Astrocyte of the hippocampus (primary cell): ENCODE measurements around the gene ZNF474.

Experiments used
- DNase-seq: peaks from one replicate; pipeline ENCODE4 v3.0.0; 2011; ENCODE audit warnings: low read depth, low spot score

Gene ZNF474

GRCh38 chr5:122118356-122118948, 10.9 kb upstream of the ZNF474 start:
- no peak for DNase-seq

DNA sequence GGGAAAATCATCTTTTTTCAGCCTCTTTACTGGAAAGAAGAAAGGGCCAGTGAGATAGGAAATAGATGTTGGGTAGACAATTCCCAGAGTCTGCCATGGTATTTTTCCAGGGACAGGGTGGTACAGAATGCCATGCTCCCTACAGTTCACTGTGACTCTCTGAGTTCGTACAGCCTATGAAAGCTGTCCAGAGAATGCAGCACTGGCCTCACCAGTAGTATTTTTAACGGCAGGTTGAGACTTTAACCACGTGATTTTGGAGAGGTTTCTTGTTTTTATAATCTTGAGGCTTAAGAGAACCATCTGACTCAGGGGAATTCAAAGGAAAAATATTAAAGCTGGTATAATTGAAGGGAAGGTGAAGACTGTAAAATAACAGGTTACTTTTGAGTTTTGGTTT, 10.1 kb upstream of the ZNF474 start:
- no peak for DNase-seq

- DNase-seq = no peak
Observed at GRCh38 chr5:122120493-122120892, 8.9 kb upstream of the ZNF474 start.

- peak; percentile 24 for DNase-seq
Observed at GRCh38 chr5:122120957-122121356, 8.4 kb upstream of the ZNF474 start.

- DNase-seq = peak; percentile 54
Observed at GRCh38 chr5:122121479-122122465, 7.6 kb upstream of the ZNF474 start.

- DNase-seq = no peak
Observed at GRCh38 chr5:122124766-122125165, 4.6 kb upstream of the ZNF474 start.

DNA sequence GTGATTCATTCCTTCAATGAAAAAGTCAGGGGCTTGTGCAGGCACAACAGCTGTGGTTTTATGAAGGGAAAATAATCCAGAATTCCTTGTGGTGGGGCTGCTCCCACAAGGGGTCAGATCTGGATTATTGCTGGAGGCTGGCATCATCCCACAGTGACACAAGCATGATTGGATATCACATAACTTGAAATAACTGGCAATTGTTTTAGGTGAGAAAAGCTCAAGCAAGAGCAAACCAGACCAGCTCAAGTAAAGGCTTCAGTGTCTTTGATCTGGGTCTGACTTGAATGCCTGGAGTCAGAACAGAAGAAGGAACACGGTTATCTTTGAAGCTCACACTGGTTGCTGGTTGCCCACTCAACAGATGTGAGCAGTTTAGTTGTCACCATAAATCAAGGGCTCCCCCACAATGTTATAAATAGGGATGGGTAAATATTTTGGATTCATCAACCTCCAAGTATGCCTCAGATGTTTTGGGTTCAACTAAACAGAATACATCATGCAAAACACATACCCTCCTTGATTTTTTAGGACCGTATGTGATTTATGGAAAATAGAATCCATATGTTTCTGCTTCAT, 3.1 kb upstream of the ZNF474 start:
- DNase-seq = peak; percentile 83

- DNase-seq = peak; percentile 45
Observed at GRCh38 chr5:122126756-122127321, 2.5 kb upstream of the ZNF474 start.

GRCh38 chr5:122130152-122130551, 806 bp downstream of the ZNF474 start:
- peak; percentile 20 for DNase-seq

DNA sequence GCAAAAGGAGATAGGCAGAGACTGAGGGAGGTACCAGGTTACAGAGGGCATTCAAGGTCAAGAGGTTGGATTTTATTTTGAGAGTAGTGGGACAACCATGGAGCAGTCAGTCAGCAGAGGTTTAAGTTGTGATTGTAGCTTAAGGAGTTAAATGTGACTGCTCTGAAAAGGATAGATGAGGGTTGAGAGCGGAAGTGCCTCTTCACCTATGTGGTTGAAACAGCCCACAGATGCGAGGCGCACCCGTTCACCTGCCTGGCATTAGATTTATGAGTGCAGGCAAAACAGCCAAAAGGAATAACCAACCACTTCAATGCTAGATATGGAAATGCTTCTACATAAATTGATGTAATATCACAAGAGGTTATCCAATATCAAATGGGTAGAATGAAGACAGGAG, 8.4 kb downstream of the ZNF474 start:
- no peak for DNase-seq

DNA sequence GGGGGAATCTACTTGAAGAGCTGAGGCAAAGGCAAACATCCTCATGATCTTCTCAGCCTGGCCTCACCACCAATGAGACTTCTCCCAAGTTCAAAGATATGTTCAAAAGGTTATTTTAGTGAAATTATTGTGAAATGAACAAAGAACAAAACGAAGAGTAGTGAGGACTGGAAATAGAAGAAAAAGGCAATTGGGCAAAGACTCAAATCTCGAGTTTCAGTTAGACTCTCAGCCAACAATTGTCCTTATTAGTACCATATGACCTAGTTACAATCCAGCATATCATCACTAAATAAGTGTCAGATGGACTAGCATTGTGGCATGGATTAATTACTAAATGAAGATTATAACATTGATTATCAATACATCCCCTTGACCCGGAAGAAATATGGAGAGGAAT, 9.0 kb downstream of the ZNF474 start:
- DNase-seq = no peak

- no peak for DNase-seq
Observed at GRCh38 chr5:122140900-122141299, 11.6 kb downstream of the ZNF474 start.

DNA sequence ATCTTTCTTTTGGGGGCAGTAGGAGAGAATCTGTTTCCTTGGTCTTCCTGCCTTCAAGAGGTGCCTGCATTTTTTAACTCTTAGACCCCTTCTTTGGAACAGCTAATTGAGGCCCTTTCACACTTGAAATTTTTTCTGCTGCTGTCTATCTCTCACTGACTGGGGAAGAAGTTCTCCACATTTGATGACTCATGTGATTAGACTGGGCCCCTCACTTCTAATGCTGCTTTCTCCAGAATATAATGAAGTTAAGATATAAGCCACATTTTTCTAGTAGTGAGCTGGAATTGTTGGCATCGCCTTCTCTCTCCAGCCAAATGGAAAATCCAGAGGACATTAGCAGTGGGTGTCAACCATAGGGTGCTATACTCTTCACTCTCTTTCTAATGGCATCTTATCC, 12.4 kb downstream of the ZNF474 start:
- peak; percentile 45 for DNase-seq

DNA sequence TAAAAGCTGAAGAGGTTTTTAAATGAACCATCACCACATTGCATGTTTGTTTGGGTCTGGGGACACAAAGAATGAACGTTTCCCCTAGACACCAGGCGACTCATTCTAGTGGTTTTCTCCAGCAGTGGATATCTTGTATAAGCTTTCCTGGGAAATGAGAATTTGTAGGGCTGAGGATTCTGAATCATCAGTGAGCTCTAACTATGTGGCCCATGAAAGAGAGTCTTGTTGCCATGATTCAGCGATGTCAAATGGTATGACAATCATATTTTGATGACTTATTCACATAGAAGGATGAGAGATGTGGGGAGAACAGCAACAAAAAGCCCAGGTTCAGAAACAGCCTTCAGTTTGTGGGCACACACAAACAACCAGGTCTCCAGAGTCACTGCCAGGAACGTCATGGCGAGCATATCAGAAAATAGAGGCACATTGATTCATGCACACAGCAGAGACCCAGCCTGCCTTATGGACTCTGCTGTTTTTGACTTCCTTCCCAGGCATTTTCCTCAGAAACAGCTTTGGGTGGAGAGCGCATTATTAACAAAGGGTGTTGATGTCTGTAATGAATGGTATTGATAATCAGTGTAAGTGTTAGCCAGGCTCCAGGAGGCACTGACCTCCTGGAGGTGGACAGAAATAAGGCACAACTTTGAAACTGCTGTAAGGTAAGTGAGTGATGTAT, 13.3 kb downstream of the ZNF474 start:
- peak; percentile 87 for DNase-seq

GRCh38 chr5:122144236-122144635, 14.9 kb downstream of the ZNF474 start:
- DNase-seq = no peak

DNA sequence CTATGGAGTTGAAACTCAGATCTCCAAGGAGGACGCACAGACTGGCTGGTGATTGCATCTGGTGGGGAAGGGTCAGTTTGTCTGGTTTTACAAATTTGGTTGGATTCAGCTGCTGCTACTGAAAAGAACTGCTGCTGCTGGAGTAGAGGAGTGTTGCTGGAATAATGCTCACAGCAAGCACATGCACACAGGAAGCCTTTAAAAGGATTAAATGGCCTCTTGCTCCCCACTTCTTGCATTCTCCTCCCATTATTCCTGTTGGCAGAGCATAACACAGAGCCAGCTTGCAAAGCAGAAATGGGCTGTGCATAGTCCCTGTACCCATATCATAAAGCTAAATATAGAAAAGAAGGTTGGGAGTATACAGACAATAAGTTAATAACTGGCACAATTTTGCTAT, 16.6 kb downstream of the ZNF474 start:
- no peak for DNase-seq

GRCh38 chr5:122149321-122150090, 20.2 kb downstream of the ZNF474 start:
- DNase-seq = no peak

- DNase-seq = peak; percentile 49
Observed at GRCh38 chr5:122150215-122150614, 20.9 kb downstream of the ZNF474 start.

- peak; percentile 93 for DNase-seq
Observed at GRCh38 chr5:122151640-122152039, 22.3 kb downstream of the ZNF474 start.

- DNase-seq = peak; percentile 85
Observed at GRCh38 chr5:122152266-122152900, 23.0 kb downstream of the ZNF474 start.
